Fibroblast of lung (primary cell): ENCODE results near the gene CD46.

ENCODE experiments used
- CTCF ChIP-seq, 2 donors: IDR thresholded peaks in 1 of 2; conservative IDR thresholded peaks in 1 of 2; 1 replicate in 1 of 2; 2 replicates in 1 of 2; pipeline ENCODE4 v1.5.1; 2011 to 2012; ENCODE audit warnings: low read length in 2 of 2, control low read depth in 1 of 2, inconsistent platforms in 1 of 2, low read depth in 1 of 2, mild to moderate bottlenecking in 1 of 2
- EZH2 ChIP-seq: IDR thresholded peaks from 2 replicates; pipeline ENCODE4 v1.5.1; 2012; ENCODE audit warnings: low read length, control low read depth, mild to moderate bottlenecking; ENCODE audit errors: missing control alignments

- no peak for TF ChIP-seq CTCF (conservative IDR thresholded peaks at IDR 0.05 in 1 of 2, IDR thresholded peaks at IDR 0.05 in 1 of 2; ENCODE audit: low read depth in 1 of 2, low read length in 2 of 2)
- no peak for TF ChIP-seq EZH2
Measured at GRCh38 chr1:207703712-207704111, 48.1 kb upstream of the CD46 start.
